HL-60 (cell line): ENCODE data around the gene TBC1D1.

Source experiments
- DNase-seq, 2 experiments: peaks; one replicate each; pipeline ENCODE4 v3.0.0-alpha.2; 2010 to 2020; ENCODE audit warnings: low read depth in 1 of 2, low spot score in 1 of 2
- H3K27ac ChIP-seq: fragments of 250-450 bp; sonication (Bioruptor Pico); replicated peaks from 2 replicates; pipeline ENCODE4 v1.5.1; 2020; ENCODE audit warnings: mild to moderate bottlenecking, moderate library complexity
- H3K27me3 ChIP-seq: fragments of 250-450 bp; sonication (Bioruptor Pico); 2 replicates; pipeline ENCODE4 v1.5.1; 2021; ENCODE audit warnings: mild to moderate bottlenecking, moderate library complexity; ENCODE audit not compliant: insufficient read depth, poor library complexity, severe bottlenecking
- H3K4me3 ChIP-seq: replicated peaks from 2 replicates; pipeline ENCODE4 v1.5.1; 2011; ENCODE audit warnings: mild to moderate bottlenecking, control low read depth, low read length; ENCODE audit not compliant: insufficient read depth
- CTCF ChIP-seq: IDR thresholded peaks from one replicate; pipeline ENCODE4 v1.5.1; 2011; ENCODE audit warnings: low read length, control low read depth, inconsistent platforms; ENCODE audit not compliant: insufficient read depth
- GABPA ChIP-seq: IDR thresholded peaks from 2 replicates; pipeline ENCODE4 v1.6.1; 2012; ENCODE audit warnings: low read depth
- POLR2AphosphoS5 ChIP-seq: IDR thresholded peaks from 2 replicates; pipeline ENCODE4 v1.6.1; 2012; ENCODE audit warnings: low read depth
- REST ChIP-seq: IDR thresholded peaks from 2 replicates; pipeline ENCODE4 v1.6.1; 2012; ENCODE audit warnings: low read depth; ENCODE audit not compliant: insufficient replicate concordance
- SPI1 ChIP-seq: IDR thresholded peaks from 2 replicates; pipeline ENCODE4 v1.6.1; 2012; ENCODE audit warnings: low read depth, mild to moderate bottlenecking, borderline replicate concordance

Gene TBC1D1

DNA sequence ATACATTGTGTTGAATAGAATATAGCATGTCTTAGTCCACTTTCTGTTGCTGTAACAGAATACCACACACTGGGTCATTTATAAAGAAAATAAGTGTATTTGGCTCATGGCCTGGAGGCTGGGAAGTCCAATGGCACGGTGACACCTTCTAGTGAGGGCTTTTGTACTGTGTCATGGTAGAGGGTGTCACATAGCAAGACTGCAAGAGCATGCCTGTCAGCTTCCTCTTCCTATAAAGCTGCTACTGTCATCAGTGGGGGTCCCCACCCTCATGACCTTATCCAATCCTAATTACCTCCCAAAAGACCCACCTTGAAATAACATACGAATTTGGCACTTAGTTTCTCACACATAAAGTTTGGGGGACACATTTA lies 262.5 kb downstream of the TBC1D1 start:
- Histone ChIP-seq H3K4me3 (no peak overlapping the region), H3K27ac (no peak overlapping the region), H3K27me3 (no peaks in the 10 kb centered on the region)
- DNase-seq: no peak
- TF ChIP-seq CTCF (no peak), SPI1 (no peak), POLR2AphosphoS5 (no peak), REST (no peak), GABPA (no peak)

GRCh38 chr4:38154252-38154651 lies 263.4 kb downstream of the TBC1D1 start:
- H3K27me3 ChIP-seq: no peaks in the 10 kb centered on the region
- H3K27ac ChIP-seq: no peak overlapping the region
- no peak overlapping the region for H3K4me3 ChIP-seq
- DNase-seq: no peak
- TF ChIP-seq GABPA (no peak), POLR2AphosphoS5 (no peak), SPI1 (no peak), REST (no peak), CTCF (no peak)

GRCh38 chr4:38154681-38155588 lies 264.1 kb downstream of the TBC1D1 start:
- H3K27ac ChIP-seq: no peak overlapping the region
- DNase-seq: no peak
- no peaks in the 10 kb centered on the region for H3K27me3 ChIP-seq
- TF ChIP-seq SPI1 (peak; percentile 92), REST (no peak), CTCF (no peak), POLR2AphosphoS5 (no peak), GABPA (no peak)
- H3K4me3 ChIP-seq: no peak overlapping the region
